Nephron (organoid): ENCODE results near the gene SYNE2.

Experiments
- H3K27ac Mint-ChIP-seq, 3 experiments: 2 replicates each; pipeline ENCODE4 v1.8.0; 2020; ENCODE audit warnings: mixed read lengths in 3 of 3, mild to moderate bottlenecking in 2 of 3, moderate library complexity in 1 of 3
- H3K27me3 Mint-ChIP-seq: 2 replicates; pipeline ENCODE4 v1.8.0; 2021; ENCODE audit warnings: low read depth, mild to moderate bottlenecking, moderate library complexity, mixed read lengths
- H3K36me3 Mint-ChIP-seq: 2 replicates; pipeline ENCODE4 v1.8.0; 2020; ENCODE audit warnings: low read depth, mixed read lengths
- H3K4me1 Mint-ChIP-seq: 2 replicates; pipeline ENCODE4 v1.8.0; 2020; ENCODE audit warnings: mixed read lengths
- H3K4me3 Mint-ChIP-seq, 3 experiments: 2 replicates each; pipeline ENCODE4 v1.8.0; 2020; ENCODE audit warnings: mild to moderate bottlenecking in 3 of 3, mixed read lengths in 3 of 3, moderate library complexity in 2 of 3
- H3K9me3 Mint-ChIP-seq: 2 replicates; pipeline ENCODE4 v1.8.0; 2020; ENCODE audit warnings: mixed read lengths
- TF ChIP-seq, protein P1 (sequence below), 3 experiments: fragments of 200-600 bp; sonication (generic); IDR thresholded peaks; one replicate each; pipeline ENCODE4 v1.5.0; 2021; ENCODE audit warnings: antibody characterized with exemption in 3 of 3; ENCODE audit not compliant: unreplicated experiment in 3 of 3

Gene SYNE2

DNA sequence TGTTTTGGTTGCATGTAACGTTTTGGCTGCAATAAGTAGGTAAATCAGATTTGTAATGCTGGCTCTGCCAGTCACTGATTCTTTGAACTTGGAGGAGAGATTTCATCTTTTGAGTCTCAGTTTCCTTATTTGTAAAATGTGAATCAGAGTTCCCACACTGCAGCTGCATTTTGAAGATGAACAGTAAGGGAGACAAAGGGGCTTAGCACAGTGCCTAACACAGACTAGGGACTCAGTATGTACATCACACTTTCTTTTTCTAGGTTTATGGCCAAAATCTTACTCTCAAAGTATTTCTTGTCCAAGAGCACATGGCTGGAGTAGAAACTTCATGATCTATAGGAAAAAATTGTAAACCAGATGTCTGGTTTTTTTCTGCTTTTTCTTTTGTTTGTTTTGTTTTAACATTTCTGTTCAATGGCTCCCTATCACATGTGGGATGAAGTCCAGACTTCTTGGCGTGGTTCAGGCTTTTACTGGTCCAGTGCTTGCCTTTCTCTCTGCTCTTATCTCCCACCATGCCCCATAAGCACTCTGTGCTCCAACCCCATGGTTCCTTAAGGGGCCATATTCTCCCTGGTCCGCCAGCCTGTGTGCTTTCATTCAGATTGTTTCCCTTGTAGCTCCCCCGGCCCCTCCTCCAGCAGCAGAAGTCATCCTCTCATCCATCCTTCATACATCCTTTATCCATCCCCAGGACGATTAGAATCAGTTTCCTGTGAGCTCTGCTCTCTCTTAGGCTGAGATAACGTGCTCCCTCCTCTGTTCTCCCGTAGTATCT, 58.0 kb downstream of the SYNE2 start:
- Mint-ChIP-seq H3K4me3 (no peak overlapping the region), H3K36me3 (peaks cover 9% of the 10 kb centered on the region), H3K9me3 (peaks cover under 1% of the 10 kb centered on the region), H3K4me1 (peaks cover 27% of the 10 kb centered on the region), H3K27ac (peak overlapping the region; percentile 30 to 42 (median 41)), H3K27me3 (no peaks in the 10 kb centered on the region)
- TF ChIP-seq, protein P1, sequence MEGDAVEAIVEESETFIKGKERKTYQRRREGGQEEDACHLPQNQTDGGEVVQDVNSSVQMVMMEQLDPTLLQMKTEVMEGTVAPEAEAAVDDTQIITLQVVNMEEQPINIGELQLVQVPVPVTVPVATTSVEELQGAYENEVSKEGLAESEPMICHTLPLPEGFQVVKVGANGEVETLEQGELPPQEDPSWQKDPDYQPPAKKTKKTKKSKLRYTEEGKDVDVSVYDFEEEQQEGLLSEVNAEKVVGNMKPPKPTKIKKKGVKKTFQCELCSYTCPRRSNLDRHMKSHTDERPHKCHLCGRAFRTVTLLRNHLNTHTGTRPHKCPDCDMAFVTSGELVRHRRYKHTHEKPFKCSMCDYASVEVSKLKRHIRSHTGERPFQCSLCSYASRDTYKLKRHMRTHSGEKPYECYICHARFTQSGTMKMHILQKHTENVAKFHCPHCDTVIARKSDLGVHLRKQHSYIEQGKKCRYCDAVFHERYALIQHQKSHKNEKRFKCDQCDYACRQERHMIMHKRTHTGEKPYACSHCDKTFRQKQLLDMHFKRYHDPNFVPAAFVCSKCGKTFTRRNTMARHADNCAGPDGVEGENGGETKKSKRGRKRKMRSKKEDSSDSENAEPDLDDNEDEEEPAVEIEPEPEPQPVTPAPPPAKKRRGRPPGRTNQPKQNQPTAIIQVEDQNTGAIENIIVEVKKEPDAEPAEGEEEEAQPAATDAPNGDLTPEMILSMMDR (IDR thresholded peaks at IDR 0.05; ENCODE audit: unreplicated experiment in 3 of 3), result no peak

DNA sequence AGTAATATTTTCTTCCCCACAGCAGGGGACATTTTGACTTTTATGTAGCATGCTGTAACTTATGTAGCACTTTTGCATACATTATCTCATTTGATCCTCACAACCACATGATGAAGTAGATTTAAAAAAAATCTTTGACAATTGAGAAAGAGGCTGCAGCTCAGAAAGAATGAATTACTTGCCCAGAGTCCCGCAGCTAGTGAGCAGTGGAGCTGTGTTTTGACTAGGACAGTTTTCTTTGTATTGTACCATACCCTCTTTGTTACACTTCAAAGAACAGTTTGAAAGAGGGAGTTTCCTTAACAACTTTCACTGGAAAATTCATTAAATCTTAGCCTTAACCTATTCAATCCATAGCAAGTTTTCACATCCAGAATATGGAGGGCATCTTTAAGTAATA, 58.6 kb downstream of the SYNE2 start:
- H3K9me3 Mint-ChIP-seq, result no peaks in the 10 kb centered on the region
- no peak overlapping the region for H3K4me3 Mint-ChIP-seq
- H3K27me3 Mint-ChIP-seq, result no peaks in the 10 kb centered on the region
- H3K27ac Mint-ChIP-seq, result peak overlapping the region in 2 of 3 experiments; percentile 41 to 42
- peaks cover 27% of the 10 kb centered on the region for H3K4me1 Mint-ChIP-seq
- TF ChIP-seq, protein P1 (IDR thresholded peaks at IDR 0.05; ENCODE audit: unreplicated experiment in 3 of 3), result no peak
- peaks cover 9% of the 10 kb centered on the region for H3K36me3 Mint-ChIP-seq

DNA sequence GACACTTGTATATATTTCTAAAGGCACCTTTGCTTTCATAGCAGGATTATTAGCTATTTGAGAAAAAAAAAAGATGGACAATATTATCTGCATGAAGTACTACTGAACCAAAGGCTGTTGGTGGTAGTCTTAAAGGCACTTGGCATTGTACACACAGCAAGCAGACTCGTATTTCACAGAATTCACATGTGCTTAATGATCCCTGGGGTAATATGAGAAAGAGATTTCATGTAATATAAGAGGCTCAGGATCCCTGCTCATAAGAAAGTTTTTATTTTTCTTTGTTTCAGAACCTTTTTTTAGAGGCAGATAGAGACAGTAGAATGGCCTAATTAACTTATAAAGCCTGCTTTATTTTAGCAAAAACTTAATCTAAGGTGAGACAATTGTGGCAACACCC, 59.5 kb downstream of the SYNE2 start:
- Mint-ChIP-seq H3K9me3 (no peaks in the 10 kb centered on the region), H3K27me3 (no peaks in the 10 kb centered on the region), H3K27ac (peak overlapping the region; percentile 6 to 49 (median 16)), H3K4me1 (peaks cover 27% of the 10 kb centered on the region), H3K4me3 (no peak overlapping the region), H3K36me3 (peaks cover 9% of the 10 kb centered on the region)
- TF ChIP-seq, protein P1 (IDR thresholded peaks at IDR 0.05; ENCODE audit: unreplicated experiment in 3 of 3), result no peak

DNA sequence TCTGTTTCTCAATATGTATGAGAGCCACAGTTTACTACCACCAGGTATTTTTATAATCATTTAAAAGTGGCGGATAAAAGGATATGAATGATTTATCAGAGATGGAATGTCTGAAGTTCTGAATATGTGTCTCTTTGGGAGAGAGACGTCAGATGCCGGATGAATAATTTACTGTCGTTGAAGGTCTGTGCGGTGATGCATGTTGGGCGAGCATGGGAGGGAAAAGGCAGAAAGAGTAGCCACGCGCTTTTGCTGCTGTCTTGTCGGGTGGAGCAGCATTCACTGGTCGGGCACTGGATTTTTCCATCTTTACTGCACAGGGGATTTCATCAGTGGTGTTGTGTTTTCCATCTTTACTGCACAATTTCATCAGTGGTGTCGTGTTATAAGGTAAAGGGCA, 65.6 kb downstream of the SYNE2 start:
- TF ChIP-seq, protein P1 (IDR thresholded peaks at IDR 0.05; ENCODE audit: unreplicated experiment in 3 of 3), result no peak
- peak overlapping the region; percentile 19 to 58 (median 55) for H3K27ac Mint-ChIP-seq
- peaks cover 2% of the 10 kb centered on the region for H3K9me3 Mint-ChIP-seq
- peaks cover 13% of the 10 kb centered on the region for H3K36me3 Mint-ChIP-seq
- H3K4me3 Mint-ChIP-seq, result no peak overlapping the region
- H3K4me1 Mint-ChIP-seq, result no peaks in the 10 kb centered on the region
- H3K27me3 Mint-ChIP-seq, result no peaks in the 10 kb centered on the region

DNA sequence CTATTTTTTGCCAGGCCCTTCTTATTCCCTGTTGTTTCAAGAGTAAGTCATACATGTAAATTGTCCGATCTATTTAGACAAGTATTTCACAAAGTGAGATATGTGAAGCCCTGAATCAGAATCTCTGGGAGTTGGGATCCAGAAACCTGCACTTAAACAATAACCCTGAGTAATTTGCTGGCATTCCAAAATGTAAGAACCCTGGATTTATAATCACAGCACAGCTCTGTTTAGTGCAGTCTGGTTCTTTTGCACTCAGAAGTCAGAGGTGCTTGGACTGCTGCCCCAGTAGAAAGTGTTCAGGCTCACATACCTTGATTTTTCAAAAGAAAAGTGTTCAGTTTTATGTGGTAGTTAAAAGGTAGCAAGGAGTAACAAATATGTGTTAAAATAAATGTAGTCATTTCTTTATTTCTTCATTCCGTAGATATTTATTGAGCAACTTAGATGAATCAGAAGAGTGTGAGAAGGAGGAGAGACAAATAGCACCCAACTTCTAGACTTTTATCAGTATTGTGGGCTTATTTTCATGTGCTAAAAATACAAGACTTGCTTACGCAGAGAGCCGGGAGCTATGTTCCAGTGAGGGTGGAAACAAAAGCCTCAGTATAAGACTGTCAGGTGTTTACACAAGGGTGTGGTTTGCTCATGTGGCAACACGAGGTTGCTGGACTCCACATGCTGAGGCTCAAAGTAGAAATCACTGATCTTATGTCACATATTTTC, 70.1 kb downstream of the SYNE2 start:
- TF ChIP-seq, protein P1 (IDR thresholded peaks at IDR 0.05; ENCODE audit: unreplicated experiment in 3 of 3), result no peak
- Mint-ChIP-seq H3K4me1 (peaks cover 1% of the 10 kb centered on the region), H3K27ac (peak overlapping the region; percentile 33 to 88 (median 70)), H3K4me3 (no peak overlapping the region), H3K9me3 (peaks cover 12% of the 10 kb centered on the region), H3K36me3 (peaks cover 31% of the 10 kb centered on the region), H3K27me3 (no peaks in the 10 kb centered on the region)
